Measurements from ENCODE around the gene ETV7.

The ETV7 gene

DNA sequence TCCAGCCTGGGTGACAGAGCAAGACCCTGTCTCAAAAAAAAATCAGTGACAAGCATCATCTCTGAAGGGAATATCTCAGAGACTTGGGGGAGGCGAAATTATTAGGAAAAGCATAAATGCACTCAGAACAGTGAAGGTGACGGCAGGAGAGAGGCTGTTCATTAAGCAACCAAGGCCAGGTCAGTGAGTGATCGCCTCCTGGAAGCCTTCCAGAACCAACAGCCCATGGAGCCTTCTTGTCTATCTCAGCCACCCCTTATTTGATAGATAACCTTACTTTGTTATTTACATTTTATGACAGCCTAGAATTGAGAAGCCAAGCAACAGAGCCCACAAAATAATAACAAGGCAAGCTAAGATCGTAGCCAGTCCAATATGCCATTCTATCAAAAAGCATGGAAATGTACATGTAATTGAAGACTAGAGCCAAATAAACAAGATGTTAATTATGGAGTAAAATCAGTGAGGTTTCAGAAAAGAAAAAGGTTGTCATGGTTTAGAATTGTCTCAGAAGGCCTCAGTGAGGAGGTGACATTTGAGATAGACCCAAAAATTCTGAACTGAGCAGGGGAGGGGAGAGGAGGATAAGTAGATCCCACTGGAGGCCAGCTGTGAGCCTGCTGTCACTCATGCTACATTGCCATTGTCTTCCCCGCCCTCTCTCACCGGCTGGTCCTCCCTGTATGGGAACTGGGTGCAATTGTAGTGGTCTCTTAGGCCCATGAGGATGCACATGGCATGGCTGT lies 68.6 kb downstream of the ETV7 start:
- no peak for DNase-seq

DNA sequence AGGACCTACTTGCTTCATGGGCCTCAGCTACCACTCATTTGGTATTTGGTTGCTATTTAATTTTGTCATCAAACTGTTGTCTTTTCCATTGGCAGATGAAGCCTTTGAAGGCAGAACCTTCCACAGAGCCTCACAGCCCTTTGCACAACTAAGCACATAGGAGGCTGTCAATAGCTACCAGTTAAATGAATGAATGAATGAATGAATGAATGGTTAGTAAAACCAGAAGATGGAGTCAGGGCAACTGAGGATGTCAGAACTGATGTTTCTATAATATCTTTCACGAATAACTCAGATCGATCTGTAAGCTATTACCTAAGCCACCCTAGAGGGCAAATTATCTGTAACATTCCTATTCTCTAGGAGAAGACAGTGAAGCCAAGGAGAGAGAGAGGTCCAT lies 69.8 kb downstream of the ETV7 start:
- no peak for DNase-seq
